HepG2 (cell line): Measurements from ENCODE around the gene IFNL2.
"Not testable (repeated sequence)": the region's sequence is repeated elsewhere in the genome, so short reads cannot be mapped to it uniquely, and the experiment has no call there.

Experiments
- CCAR2 ChIP-seq: fragments of 200-400 bp; formaldehyde crosslinking; optimal IDR thresholded peaks from 2 replicates; pipeline ENCODE3; 2018; ENCODE audit warnings: low read depth, mild to moderate bottlenecking, low read length, moderate library complexity
- CREB1 ChIP-seq, 2 experiments: fragments of 450-650 bp in 1 of 2; IDR thresholded peaks; 2 replicates each; pipeline ENCODE4 v1.6.1; 2016 to 2017; ENCODE audit warnings: control low read depth in 1 of 2, mild to moderate bottlenecking in 1 of 2, missing compliant biosample characterization in 1 of 2, missing genetic modification characterization in 1 of 2
- ETV6 ChIP-seq: sonication (generic); formaldehyde crosslinking; conservative IDR thresholded peaks from 2 replicates; pipeline ENCODE4 v1.4.0; 2020; ENCODE audit warnings: missing genetic modification reagents
- FOXJ3 ChIP-seq: sonication (generic); formaldehyde crosslinking; IDR thresholded peaks from 2 replicates; pipeline ENCODE4 v1.4.0; 2020; ENCODE audit warnings: missing genetic modification reagents, mild to moderate bottlenecking, borderline replicate concordance
- JUND ChIP-seq: sonication (generic); formaldehyde crosslinking; IDR thresholded peaks from 2 replicates; pipeline ENCODE4 v1.8.0; 2022; ENCODE audit warnings: mild to moderate bottlenecking, missing genetic modification reagents
- POLR2A ChIP-seq, 2 experiments: IDR thresholded peaks; 2 replicates each; pipeline ENCODE4 v1.6.1; 2011; ENCODE audit warnings: low read depth in 2 of 2, low read length in 2 of 2, mild to moderate bottlenecking in 1 of 2, moderate library complexity in 1 of 2; ENCODE audit not compliant: insufficient read depth in 1 of 2
- ZNF431 ChIP-seq: sonication (generic); formaldehyde crosslinking; IDR thresholded peaks from 2 replicates; pipeline ENCODE4 v1.9.0; 2022; ENCODE audit warnings: missing genetic modification reagents, low read depth, mild to moderate bottlenecking, borderline replicate concordance

- not testable (repeated sequence) for TF ChIP-seq ZNF431 (CRISPR knock-in tag); CREB1 (IDR thresholded peaks at IDR 0.05); CREB1 (CRISPR knock-in tag; IDR thresholded peaks at IDR 0.05); FOXJ3 (CRISPR knock-in tag); POLR2A (IDR thresholded peaks at IDR 0.05; ENCODE audit: insufficient read depth in 1 of 2, low read depth in 2 of 2, low read length in 2 of 2); ETV6; CCAR2; JUND (CRISPR knock-in tag)
Measured at GRCh38 chr19:39309305-39309670, 41.1 kb downstream of the IFNL2 start.
